NOMO-1 treated with DMSO at 0.1 percent for 48 hours (cell line): Measurements from ENCODE around the gene NFKBIE.

Experiments
- DNase-seq: peaks from one replicate; lab custom pipeline; 2025; ENCODE audit not compliant: unreplicated experiment; lab: John Stamatoyannopoulos, UW

Gene NFKBIE

DNA sequence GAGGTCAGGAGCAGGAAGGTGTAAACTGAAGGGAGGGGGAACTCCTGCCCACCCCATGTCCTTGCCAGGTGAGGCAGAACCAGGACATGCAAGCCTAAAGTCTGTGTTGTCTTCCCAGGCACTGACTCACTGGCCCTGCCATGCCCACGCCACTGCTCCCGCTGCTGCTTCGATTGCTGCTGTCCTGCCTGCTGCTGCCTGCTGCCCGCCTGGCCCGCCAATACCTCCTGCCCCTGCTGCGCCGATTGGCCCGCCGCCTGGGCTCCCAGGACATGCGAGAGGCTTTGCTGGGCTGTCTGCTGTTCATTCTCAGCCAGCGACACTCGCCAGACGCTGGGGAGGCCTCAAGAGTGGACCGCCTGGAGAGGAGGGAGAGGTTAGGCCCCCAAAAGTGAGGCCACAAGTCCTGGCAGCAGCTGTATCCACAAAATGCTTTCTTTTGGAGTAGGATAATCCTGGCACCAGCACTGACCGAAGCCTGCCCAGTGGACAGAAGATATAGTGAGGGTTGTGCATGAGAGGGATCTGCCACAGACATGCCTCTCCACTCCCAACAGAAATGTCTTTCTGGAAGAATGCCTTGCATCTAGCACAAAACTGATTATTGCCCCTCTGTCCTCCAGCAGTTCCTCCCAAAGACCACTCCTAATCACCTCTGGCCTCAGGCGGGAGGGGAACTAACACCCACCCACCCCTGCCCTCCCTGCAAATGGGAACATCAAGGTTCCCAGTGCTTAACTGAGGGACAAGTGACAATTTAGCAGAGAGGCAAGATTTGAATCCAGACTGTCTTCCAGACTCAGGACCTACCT, 47.8 kb downstream of the NFKBIE start:
- no peak for DNase-seq

- no peak for DNase-seq
These were observed 48.5 kb downstream of the NFKBIE start, which contains the start of gene MYMX for GRCh38 chr6:44216677-44217331. Gene MYMX, plus strand, starts transcription at chr6:44216926. Its CDS starts 546 bp downstream, at chr6:44217472.

- DNase-seq, result no peak
These were observed 51.0 kb downstream of the NFKBIE start for GRCh38 chr6:44214307-44214706.

DNA sequence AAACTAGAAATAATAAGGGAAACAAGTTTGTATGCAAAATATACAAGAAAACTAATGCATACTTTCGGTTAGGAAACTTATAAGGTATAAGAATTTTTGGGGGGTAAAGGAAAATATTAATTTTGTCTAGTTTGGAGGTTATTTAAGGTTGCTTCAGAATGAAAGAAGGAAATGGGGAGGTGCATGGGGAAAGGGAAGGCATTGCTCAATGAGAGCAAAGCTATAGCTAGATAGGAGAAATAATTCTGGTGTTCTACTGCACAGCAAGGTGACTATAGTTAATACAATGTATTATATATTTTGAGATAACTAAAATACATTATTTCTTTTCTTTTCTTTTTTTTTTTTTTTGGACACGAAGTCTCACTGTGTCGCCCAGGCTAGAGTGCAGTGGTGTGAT, 54.1 kb downstream of the NFKBIE start:
- peak; percentile 69 for DNase-seq
